Cardiac atrium fibroblast (primary cell): Measurements from ENCODE around the gene ZBTB44. TPM values are rescaled to one million over a fixed set of nuclear protein-coding genes. Genes with fewer than 3 reads are reported as not detected.

Source experiments
- total RNA-seq: library from RNA; depleted of rRNA; stranded (reverse); fragments of >200 nt; gene quantifications from 2 replicates; pipeline ENCODE4 v1.2.3, GENCODE V29; 2015

Gene ZBTB44, protein sequence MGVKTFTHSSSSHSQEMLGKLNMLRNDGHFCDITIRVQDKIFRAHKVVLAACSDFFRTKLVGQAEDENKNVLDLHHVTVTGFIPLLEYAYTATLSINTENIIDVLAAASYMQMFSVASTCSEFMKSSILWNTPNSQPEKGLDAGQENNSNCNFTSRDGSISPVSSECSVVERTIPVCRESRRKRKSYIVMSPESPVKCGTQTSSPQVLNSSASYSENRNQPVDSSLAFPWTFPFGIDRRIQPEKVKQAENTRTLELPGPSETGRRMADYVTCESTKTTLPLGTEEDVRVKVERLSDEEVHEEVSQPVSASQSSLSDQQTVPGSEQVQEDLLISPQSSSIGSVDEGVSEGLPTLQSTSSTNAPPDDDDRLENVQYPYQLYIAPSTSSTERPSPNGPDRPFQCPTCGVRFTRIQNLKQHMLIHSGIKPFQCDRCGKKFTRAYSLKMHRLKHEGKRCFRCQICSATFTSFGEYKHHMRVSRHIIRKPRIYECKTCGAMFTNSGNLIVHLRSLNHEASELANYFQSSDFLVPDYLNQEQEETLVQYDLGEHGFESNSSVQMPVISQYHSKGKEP
- 16.7 and 21.5 TPM in 2 replicates for total RNA-seq

DNA sequence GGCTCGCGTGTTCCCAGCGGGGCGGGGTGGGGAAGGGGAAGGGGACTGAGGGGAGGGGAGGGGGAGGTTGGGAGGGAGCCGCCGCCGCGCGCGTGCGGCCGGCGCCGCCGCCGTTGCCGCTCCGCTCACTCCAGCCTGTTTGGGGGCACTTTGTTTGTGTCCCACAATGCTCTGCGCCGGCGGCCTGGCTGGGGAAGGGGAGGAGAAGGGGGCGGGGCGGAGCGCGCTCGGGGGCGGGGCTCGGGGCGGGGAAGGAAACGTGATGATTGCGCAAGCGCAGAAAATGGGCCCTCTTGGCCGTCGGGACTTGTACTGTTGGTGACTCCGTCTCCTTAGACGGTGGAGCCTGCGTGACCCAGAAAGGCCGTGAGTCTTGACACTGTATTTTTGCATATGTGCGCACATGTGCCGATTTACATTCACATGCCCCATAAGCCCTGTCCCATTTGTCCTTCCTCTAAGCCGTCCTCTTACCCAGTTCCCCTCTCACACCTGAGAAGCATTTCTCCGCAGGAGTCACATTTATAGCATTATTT lies at the start of gene ZBTB44:
TSS of gene ZBTB44 (minus strand) at position 168 of the 536 bp plus-strand sequence. CDS start 53,044 bp downstream, outside the sequence.

Other genes starting within 250 kb of the ZBTB44 start
- 486 and 508 TPM in 2 replicates for gene APLP2, start 245.0 kb downstream of the ZBTB44 start, total RNA-seq
- not detected in 2 replicates for gene ST14, start 155.1 kb downstream of the ZBTB44 start, total RNA-seq
- not detected in 2 replicates for gene ADAMTS8, start 113.7 kb upstream of the ZBTB44 start, total RNA-seq
- gene ADAMTS15, start 133.7 kb upstream of the ZBTB44 start, total RNA-seq = 44.9 and 45.9 TPM in 2 replicates